Measurements from ENCODE around the gene UBE2I. TPM values are rescaled to one million over a fixed set of nuclear protein-coding genes. Genes with fewer than 3 reads are reported as not detected.
A peak's percentile ranks its signal among the peaks of the same experiment; 100 is the strongest.

Gene UBE2I
- total RNA-seq, 2 donors from 2014 or later: 58.8 to 59.5 TPM

DNA sequence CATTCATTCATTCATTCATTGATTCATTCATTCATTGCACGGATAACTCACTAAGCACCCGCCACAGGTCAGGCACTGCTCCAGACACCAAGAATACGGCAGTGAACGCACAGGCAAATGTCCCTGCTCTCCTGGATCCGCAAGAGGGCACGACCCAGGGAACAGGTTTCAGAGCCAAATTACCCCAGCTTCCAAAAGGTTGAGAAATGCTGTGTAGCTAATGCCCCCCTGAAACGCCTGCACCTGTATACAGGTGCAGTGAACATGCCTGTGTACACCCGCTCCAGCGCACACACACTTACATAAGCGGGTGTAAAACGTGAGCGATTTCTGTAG lies 9.6 kb upstream of the UBE2I start:
- no peaks in the 10 kb centered on the region for H3K36me3 ChIP-seq
- H3K9me3 ChIP-seq: no peaks in the 10 kb centered on the region
- H3K4me3 ChIP-seq: no peak overlapping the region
- H3K27me3 ChIP-seq: no peaks in the 10 kb centered on the region
- no peak overlapping the region for H3K27ac ChIP-seq
- TF ChIP-seq, protein P1, sequence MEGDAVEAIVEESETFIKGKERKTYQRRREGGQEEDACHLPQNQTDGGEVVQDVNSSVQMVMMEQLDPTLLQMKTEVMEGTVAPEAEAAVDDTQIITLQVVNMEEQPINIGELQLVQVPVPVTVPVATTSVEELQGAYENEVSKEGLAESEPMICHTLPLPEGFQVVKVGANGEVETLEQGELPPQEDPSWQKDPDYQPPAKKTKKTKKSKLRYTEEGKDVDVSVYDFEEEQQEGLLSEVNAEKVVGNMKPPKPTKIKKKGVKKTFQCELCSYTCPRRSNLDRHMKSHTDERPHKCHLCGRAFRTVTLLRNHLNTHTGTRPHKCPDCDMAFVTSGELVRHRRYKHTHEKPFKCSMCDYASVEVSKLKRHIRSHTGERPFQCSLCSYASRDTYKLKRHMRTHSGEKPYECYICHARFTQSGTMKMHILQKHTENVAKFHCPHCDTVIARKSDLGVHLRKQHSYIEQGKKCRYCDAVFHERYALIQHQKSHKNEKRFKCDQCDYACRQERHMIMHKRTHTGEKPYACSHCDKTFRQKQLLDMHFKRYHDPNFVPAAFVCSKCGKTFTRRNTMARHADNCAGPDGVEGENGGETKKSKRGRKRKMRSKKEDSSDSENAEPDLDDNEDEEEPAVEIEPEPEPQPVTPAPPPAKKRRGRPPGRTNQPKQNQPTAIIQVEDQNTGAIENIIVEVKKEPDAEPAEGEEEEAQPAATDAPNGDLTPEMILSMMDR (IDR thresholded peaks at IDR 0.05): no peak
- peaks cover 0 to 9% of the 10 kb centered on the region in 2 donors for H3K4me1 ChIP-seq
- no peak for DNase-seq (ENCODE audit: low spot score)

DNA sequence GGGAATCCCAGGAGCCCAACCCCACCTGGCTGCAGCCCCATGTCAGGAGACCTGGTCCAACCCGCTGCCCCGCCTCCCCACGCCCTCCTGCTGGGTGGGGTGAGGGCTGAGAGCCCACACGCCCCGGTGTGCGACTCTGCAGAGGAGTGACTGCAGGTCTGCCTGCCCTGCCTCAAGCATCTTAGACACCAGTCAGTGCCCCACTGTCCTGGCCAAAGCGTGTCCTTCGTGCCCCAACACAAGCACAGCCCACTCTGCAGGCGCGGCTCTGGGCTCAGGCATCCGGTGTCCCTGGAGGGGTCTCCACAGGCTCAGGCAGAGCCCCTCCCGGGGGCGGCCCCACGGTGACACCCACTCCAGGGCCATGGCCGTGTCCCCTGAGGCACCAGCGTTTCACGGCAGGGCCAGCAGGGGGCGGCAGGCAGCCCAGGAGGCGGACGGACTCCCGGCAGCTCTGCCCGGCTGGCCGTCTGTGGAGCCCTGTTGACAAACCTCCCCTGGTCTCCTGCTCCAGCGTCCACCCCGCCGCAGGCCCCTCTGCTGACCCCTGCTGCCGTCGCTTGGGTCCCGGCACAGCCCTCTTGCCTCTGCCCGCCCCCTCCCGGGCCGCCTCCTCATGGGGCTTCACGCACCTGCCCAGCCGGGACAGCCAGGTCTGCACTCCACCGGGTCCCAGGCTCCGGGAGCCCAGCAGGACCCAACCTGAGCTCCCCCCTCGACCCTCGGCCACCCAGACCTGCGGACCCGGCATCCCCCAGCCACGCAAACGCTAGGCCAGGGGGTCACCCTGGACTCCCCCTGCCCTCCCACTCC lies 8.6 kb upstream of the UBE2I start:
- H3K27me3 ChIP-seq: no peaks in the 10 kb centered on the region
- DNase-seq (ENCODE audit: low spot score): peak; percentile 62
- H3K27ac ChIP-seq: no peak overlapping the region
- H3K4me1 ChIP-seq: peaks cover 0 to 9% of the 10 kb centered on the region in 2 donors
- H3K4me3 ChIP-seq: peak overlapping the region in 1 of 2 donors; percentile 25
- H3K9me3 ChIP-seq: no peaks in the 10 kb centered on the region
- H3K36me3 ChIP-seq: no peaks in the 10 kb centered on the region
- TF ChIP-seq, protein P1 (IDR thresholded peaks at IDR 0.05): peak; percentile 71 to 88

DNA sequence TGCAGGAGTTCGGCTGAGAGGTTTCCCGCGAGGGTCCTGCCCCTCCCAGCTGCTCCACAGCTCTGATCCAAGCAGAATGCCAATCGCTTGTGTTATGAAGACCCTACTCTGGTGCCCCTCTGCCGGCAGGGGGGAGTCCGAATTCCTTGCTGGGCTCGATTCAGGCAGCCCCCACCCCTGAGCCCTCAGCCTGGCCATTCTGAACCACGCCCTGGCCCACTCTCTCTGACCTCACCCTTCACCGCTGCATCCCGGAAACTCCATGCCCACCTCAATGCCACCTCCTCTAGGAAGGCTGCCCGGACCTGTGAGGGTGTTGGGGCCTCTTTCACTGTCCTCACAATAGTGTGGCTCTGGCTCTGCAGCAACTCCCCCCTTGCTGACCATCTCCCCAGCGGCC lies 7.9 kb upstream of the UBE2I start:
- Histone ChIP-seq H3K4me1 (peaks cover 0 to 9% of the 10 kb centered on the region in 2 donors), H3K4me3 (no peak overlapping the region), H3K27ac (no peak overlapping the region), H3K9me3 (no peaks in the 10 kb centered on the region), H3K27me3 (no peaks in the 10 kb centered on the region), H3K36me3 (no peaks in the 10 kb centered on the region)
- DNase-seq (ENCODE audit: low spot score): no peak
- TF ChIP-seq, protein P1 (IDR thresholded peaks at IDR 0.05): no peak

DNA sequence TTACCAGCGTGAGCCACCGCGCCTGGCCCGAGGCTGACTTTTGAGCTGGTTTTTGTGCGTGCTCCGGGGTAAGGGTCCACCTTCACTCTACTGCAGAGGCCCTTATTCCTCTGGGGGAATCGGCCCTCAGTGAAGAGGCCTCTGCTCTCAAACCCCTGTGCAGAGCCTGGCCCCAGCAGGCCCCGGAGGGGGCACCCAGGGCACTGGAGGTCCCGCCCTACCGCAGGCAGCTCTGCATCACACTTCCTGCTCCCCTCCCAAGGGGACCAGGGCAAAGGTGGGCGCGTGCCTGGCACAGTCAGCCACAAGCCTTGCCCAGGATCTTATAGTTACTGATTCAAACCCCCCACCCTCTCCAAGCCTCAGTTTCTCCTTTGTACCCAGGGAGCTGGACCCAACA lies 3.6 kb upstream of the UBE2I start:
- H3K9me3 ChIP-seq: no peaks in the 10 kb centered on the region
- H3K36me3 ChIP-seq: no peaks in the 10 kb centered on the region
- DNase-seq (ENCODE audit: low spot score): no peak
- H3K4me1 ChIP-seq: peaks cover 0 to 11% of the 10 kb centered on the region in 2 donors
- TF ChIP-seq, protein P1 (IDR thresholded peaks at IDR 0.05): no peak
- H3K27me3 ChIP-seq: no peaks in the 10 kb centered on the region
- no peak overlapping the region for H3K4me3 ChIP-seq
- H3K27ac ChIP-seq: no peak overlapping the region

DNA sequence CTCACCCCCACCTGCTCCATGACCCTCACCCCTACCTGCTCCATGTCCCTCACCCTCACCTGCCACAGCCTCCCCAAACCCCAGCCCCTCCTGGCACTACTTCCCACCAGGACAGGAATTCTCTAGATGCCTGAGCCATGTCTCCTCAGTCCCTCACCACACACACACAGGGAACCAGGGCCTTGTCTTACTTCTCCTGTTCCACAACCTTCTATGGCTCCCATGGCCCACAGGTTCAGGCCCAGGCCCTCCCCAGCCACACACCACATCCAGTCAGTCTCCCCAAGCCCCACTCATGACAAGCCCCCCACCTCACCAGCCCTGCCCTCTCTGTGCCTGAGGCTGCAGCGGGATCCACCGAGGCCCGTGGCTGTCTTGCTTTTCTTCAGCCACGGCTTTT lies 3.1 kb upstream of the UBE2I start:
- no peak overlapping the region for H3K27ac ChIP-seq
- TF ChIP-seq, protein P1 (IDR thresholded peaks at IDR 0.05): no peak
- H3K4me3 ChIP-seq: no peak overlapping the region
- no peaks in the 10 kb centered on the region for H3K27me3 ChIP-seq
- H3K9me3 ChIP-seq: no peaks in the 10 kb centered on the region
- no peaks in the 10 kb centered on the region for H3K36me3 ChIP-seq
- peaks cover 0 to 11% of the 10 kb centered on the region in 2 donors for H3K4me1 ChIP-seq
- no peak for DNase-seq (ENCODE audit: low spot score)
